ENCODE results near the gene PHACTR1.

PHACTR1 gene

DNA sequence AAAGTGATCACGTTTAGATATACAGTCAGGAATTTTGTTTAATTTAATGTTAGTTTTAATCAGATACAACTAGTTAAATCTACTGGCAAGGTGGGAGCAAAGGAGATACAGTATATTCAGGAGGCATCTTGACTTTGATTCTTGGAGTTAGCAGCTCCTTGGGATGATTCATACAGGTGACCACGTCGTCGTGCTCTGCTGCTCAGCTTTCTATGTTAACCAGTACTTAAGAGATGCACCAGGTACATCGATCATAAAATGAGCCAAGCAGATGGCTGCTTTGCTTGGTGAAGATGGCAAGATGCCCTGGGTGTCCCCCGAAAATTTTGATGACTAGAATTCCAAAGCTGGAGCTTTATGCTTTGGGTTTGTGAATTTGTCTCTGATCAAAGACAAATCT is 547.1 kb downstream of the PHACTR1 start:
- TF ChIP-seq, protein P1, sequence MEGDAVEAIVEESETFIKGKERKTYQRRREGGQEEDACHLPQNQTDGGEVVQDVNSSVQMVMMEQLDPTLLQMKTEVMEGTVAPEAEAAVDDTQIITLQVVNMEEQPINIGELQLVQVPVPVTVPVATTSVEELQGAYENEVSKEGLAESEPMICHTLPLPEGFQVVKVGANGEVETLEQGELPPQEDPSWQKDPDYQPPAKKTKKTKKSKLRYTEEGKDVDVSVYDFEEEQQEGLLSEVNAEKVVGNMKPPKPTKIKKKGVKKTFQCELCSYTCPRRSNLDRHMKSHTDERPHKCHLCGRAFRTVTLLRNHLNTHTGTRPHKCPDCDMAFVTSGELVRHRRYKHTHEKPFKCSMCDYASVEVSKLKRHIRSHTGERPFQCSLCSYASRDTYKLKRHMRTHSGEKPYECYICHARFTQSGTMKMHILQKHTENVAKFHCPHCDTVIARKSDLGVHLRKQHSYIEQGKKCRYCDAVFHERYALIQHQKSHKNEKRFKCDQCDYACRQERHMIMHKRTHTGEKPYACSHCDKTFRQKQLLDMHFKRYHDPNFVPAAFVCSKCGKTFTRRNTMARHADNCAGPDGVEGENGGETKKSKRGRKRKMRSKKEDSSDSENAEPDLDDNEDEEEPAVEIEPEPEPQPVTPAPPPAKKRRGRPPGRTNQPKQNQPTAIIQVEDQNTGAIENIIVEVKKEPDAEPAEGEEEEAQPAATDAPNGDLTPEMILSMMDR (IDR thresholded peaks at IDR 0.05; ENCODE audit: control insufficient read depth, extremely low read depth, insufficient read depth) = no peak
- DNase-seq (ENCODE audit: low read depth) = no peak
- H3K4me3 ChIP-seq (ENCODE audit: low read depth, low read length) = no peak overlapping the region

DNA sequence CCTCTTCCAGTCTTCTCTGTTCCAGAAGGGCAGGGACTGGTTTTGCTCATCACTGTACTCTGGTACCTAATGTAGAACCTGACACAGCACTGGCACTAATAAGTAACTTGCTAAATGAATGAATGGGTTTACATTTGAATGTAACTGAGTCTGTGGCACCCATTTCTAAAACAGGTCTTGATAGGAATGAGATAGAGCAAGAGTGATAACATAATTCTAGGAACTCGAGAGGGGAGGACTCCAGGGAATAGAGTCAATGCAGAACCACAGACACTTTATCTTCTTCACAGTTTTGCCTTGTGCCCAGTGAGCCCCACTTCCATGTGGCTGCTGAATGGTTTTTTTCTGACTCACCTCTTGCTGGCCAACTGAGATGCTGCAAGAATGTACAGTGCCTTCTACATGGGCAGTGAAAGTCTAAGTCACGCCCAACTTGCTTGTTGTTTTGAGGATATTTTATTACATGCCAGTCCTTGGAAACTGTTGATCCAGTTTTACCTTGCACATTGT is 550.6 kb downstream of the PHACTR1 start:
- TF ChIP-seq, protein P1 (IDR thresholded peaks at IDR 0.05; ENCODE audit: control insufficient read depth, extremely low read depth, insufficient read depth) = no peak
- H3K4me3 ChIP-seq (ENCODE audit: low read depth, low read length) = no peak overlapping the region
- no peak for DNase-seq (ENCODE audit: low read depth)

DNA sequence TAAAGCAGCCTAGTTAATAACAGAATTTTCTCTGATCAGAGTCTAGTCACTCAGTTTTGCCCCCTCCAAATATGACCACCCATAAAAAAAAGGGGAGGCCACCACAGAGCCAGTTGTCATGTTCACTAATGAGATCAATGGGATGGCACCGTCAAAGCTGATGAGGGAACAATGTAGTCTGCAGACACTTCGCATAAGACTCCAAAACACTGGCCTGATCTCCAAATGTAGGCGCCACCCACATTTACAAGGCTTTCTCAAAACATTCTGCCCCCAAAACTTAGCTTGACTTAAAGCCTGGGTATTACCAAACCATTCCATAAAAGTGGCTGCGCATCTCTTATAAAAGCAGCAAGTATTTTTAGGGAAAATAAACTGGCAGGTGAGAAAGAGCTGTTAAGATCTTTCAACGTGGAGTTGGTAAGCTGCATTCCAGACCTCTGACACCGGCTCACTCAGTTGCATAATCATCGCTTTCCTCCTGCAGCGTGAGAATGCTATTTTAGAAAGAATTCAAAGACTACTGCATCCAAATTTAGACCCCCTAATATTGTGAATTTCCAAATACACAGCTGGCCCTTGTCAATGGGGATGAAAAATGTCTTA is 552.4 kb downstream of the PHACTR1 start:
- no peak for DNase-seq (ENCODE audit: low read depth)
- TF ChIP-seq, protein P1 (IDR thresholded peaks at IDR 0.05; ENCODE audit: control insufficient read depth, extremely low read depth, insufficient read depth) = no peak

DNA sequence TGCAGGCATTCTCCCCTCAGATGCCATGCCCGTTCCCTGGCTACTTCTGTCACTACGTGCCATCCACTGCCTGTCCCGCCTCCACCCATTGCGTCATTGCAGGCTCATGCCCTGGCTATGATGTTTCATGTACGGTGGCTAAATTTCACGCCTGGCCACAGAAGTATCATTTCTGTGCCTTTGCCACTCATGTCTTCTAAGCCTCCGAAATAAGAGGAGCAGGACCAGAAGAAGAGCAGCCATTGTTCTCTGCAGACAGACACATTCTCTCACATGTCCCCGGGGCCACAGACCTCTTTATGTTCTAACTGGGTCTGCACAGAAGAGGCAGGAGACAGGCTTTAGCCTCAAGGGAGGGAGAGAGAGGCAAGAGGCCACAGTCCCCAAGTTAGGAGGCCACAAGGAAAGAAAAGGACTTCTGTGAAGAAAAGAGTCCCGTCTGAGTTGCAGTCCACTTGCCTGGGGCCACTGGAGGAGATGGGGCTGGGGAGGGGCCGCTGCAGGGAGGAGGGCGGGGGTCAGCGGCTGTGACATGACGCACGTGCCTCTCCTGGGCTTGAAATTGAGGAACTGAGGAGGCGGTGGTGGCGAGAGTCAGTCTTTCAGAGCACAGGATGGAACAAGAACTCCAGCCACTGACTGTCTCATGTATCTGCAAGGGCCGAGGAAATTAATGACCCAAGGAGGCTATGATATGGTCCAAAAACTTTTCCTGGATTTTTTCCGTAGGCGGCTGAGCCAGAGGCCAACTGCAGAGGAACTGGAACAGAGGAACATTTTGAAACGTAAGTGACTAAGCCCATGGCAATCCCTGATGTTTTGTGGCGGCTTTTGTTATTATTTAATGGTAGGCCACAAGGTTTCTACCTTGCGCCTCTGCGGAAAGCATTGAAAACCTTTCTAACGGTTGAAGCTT is 555.8 kb downstream of the PHACTR1 start:
- DNase-seq (ENCODE audit: low read depth) = no peak
- TF ChIP-seq, protein P1 (IDR thresholded peaks at IDR 0.05; ENCODE audit: control insufficient read depth, extremely low read depth, insufficient read depth) = no peak
- no peak overlapping the region for H3K4me3 ChIP-seq (ENCODE audit: low read depth, low read length)

More for the DNA sequence above, 552.4 kb downstream of the PHACTR1 start:
- no peak overlapping the region for H3K4me3 ChIP-seq (ENCODE audit: low read depth, low read length)

DNA sequence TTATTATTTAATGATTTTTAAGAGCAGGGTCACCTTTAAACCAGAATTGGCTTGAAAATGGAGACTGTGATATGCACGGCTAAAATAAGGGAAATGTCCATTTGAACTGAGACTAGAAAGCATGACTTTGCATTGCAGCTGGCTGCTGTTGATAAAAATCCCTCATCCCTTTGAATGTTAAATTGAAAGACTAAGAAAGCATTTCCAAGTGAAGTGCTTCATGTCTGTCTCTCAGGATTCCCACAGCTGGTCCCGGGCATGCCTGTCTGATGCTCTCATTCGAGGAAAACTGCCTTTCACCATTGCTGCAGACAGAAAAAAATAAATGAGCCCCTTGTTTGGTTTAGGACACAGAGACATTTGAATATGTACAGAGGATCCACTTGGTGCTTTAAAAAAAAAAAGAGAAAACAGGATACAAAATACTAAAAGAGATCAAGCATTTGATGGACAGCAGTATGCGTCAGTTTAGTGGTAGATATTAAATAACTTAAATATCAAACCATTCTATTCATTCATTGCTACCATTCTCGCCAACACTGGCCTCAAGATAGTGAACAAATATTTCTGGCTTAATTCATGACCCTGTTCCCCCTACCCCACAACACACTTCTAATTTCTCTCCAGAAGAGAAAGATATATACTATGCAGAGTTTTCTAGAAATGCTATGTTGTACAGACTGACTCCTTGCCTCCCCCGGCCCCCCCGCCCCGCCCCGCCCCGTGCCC is 556.8 kb downstream of the PHACTR1 start:
- DNase-seq (ENCODE audit: low read depth) = no peak
- TF ChIP-seq, protein P1 (IDR thresholded peaks at IDR 0.05; ENCODE audit: control insufficient read depth, extremely low read depth, insufficient read depth) = no peak
- H3K4me3 ChIP-seq (ENCODE audit: low read depth, low read length) = no peak overlapping the region

DNA sequence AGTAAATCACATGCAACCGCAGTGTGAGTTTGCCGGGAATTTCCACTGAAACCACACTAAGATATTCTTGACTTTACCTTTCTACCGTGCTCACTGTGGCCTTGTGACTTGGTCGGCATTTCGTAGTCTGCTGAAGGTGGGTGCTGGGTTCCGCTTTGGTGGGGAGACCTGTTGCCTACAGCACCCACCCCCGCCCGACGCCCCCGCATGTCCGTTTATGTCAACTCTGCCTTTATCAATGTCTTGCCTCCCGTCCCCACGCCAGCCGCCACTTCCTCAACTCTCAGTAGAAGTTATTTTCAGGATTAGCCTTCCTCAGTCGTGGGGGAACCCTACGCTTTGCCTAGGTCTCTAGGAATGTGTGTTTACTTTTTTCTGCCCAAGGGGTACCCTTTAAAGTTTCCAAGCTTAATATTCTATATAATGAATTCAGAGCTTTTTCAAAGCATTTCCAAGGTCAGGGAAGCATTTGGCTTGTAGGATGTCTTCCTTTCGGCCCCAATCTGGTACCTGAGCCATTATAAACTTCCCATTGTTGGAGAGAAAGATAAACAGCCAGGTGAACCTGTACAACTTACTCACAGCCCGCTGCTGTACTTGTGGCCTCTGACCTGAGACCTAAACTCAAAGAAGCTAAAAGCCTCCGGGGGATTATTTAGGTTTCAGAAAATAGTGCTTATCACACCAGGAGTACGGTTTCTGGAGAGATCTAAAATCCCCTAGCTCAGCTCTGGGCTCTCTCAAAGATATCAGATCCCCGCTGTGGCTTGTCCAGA is 557.6 kb downstream of the PHACTR1 start:
- TF ChIP-seq, protein P1 (IDR thresholded peaks at IDR 0.05; ENCODE audit: control insufficient read depth, extremely low read depth, insufficient read depth) = no peak
- no peak overlapping the region for H3K4me3 ChIP-seq (ENCODE audit: low read depth, low read length)
- no peak for DNase-seq (ENCODE audit: low read depth)

Measured in LNCaP clone FGC (cell line).